Renal cortex interstitium (tissue), 15 donors: ENCODE results near the gene ATAD3C. TPM values are rescaled to one million over a fixed set of nuclear protein-coding genes. Genes with fewer than 3 reads are reported as not detected.
"Not testable (repeated sequence)": the region's sequence is repeated elsewhere in the genome, so short reads cannot be mapped to it uniquely, and the experiment has no call there.

Experiments
- DNase-seq, 11 donors: peaks; one replicate each; pipeline ENCODE4 v3.0.0-alpha.2; 2013; ENCODE audit warnings: low read depth in 9 of 11, low spot score in 4 of 11; ENCODE audit errors: extremely low read depth in 1 of 11
- long read RNA-seq, 16 experiments: transcript quantifications; one replicate each; lab custom pipeline, GENCODE V29; 2026
- polyA plus RNA-seq, 3 donors: library from polyadenylated mRNA; unstranded; fragments of 120-200 nt; gene quantifications; one replicate each; pipeline ENCODE4 v1.2.1, GENCODE V29; 2013; ENCODE audit not compliant: insufficient read length in 3 of 3

Gene ATAD3C
- 1 to 10 TPM; 2.2 to 5.5 (median 2.9) TPM for polyA plus RNA-seq
- long read RNA-seq, donor 1, partial matches to known transcripts: 0 of 1 reads
- long read RNA-seq, donor 1, other reads (novel, unspliced or antisense): 0 of 1 reads
- long read RNA-seq, donor 2, partial matches to known transcripts: 0 of 1 reads
- long read RNA-seq, donor 2, other reads (novel, unspliced or antisense): 0 of 1 reads
- long read RNA-seq, donor 3, partial matches to known transcripts: 0 of 2 reads
- long read RNA-seq, donor 3, other reads (novel, unspliced or antisense): 0 of 2 reads
- long read RNA-seq, donor 4, partial matches to known transcripts: 0 of 2 reads
- long read RNA-seq, donor 4, other reads (novel, unspliced or antisense): 0 of 2 reads
- long read RNA-seq, donor 5: 0 reads
- long read RNA-seq, donor 6, partial matches to known transcripts: 0 of 3 reads
- long read RNA-seq, donor 6, other reads (novel, unspliced or antisense): 0 of 3 reads
- long read RNA-seq, donor 7, partial matches to known transcripts: 0 of 1 reads
- long read RNA-seq, donor 7, other reads (novel, unspliced or antisense): 0 of 1 reads
- long read RNA-seq, donor 8, partial matches to known transcripts: 0 of 2 reads
- long read RNA-seq, donor 8, other reads (novel, unspliced or antisense): 0 of 2 reads
- long read RNA-seq, donor 9, partial matches to known transcripts: 0 of 1 reads
- long read RNA-seq, donor 9, other reads (novel, unspliced or antisense): 0 of 1 reads
- long read RNA-seq, donor 10, partial matches to known transcripts: 0 of 1 reads
- long read RNA-seq, donor 10, other reads (novel, unspliced or antisense): 0 of 1 reads
- long read RNA-seq, donor 11, partial matches to known transcripts: 0 of 2 reads
- long read RNA-seq, donor 11, other reads (novel, unspliced or antisense): 0 of 2 reads
- long read RNA-seq, donor 12: 0 reads
- long read RNA-seq, donor 13, transcript ATAD3C-203 (2 exons, 506 nt): major isoform, 6 of 6 reads
- long read RNA-seq, donor 13, partial matches to known transcripts: 0 of 6 reads
- long read RNA-seq, donor 13, other reads (novel, unspliced or antisense): 0 of 6 reads
- long read RNA-seq, donor 14: 0 reads
- long read RNA-seq, donor 15, partial matches to known transcripts: 0 of 1 reads
- long read RNA-seq, donor 15, other reads (novel, unspliced or antisense): 0 of 1 reads
- long read RNA-seq, donor 16, transcript ATAD3C-203 (2 exons, 506 nt): major isoform, 5 of 5 reads
- long read RNA-seq, donor 16, partial matches to known transcripts: 0 of 5 reads
- long read RNA-seq, donor 16, other reads (novel, unspliced or antisense): 0 of 5 reads

- DNase-seq: no peak
Measured at GRCh38 chr1:1449099-1449739, at the start of gene ATAD3C. Gene ATAD3C, plus strand, starts transcription at chr1:1449689. Its CDS starts 995 bp downstream, at chr1:1450684.

- DNase-seq: no peak
Measured at GRCh38 chr1:1399872-1400575, 49.5 kb upstream of the ATAD3C start.

GRCh38 chr1:1400576-1401456, 48.7 kb upstream of the ATAD3C start:
- DNase-seq: no peak

- no peak for DNase-seq
Measured at GRCh38 chr1:1401457-1402010, 48.0 kb upstream of the ATAD3C start.

- DNase-seq: no peak
Measured at GRCh38 chr1:1402072-1402900, 47.2 kb upstream of the ATAD3C start.

GRCh38 chr1:1402901-1403392, 46.5 kb upstream of the ATAD3C start:
- not testable (repeated sequence) for DNase-seq

- DNase-seq: no peak
Measured at GRCh38 chr1:1403653-1404052, 45.8 kb upstream of the ATAD3C start.

GRCh38 chr1:1406101-1406820, 43.2 kb upstream of the ATAD3C start:
- no peak for DNase-seq

- DNase-seq: peak; percentile 72 to 93 (median 90)
Measured at GRCh38 chr1:1406821-1407635, 42.5 kb upstream of the ATAD3C start, which contains the start of gene MRPL20. Gene MRPL20, minus strand, starts transcription at chr1:1407293. Its CDS starts 76 bp downstream, at chr1:1407217.

- no peak for DNase-seq
Measured at GRCh38 chr1:1407636-1408318, 41.7 kb upstream of the ATAD3C start.

GRCh38 chr1:1410238-1410637, 39.3 kb upstream of the ATAD3C start:
- DNase-seq: not testable (repeated sequence)

- no peak for DNase-seq
Measured at GRCh38 chr1:1411626-1412025, 37.9 kb upstream of the ATAD3C start.

- not testable (repeated sequence) for DNase-seq
Measured at GRCh38 chr1:1412311-1412902, 37.1 kb upstream of the ATAD3C start.
